HL-60 (cell line): ENCODE data around the gene CTSG.

Source experiments
- CTCF ChIP-seq: IDR thresholded peaks from one replicate; pipeline ENCODE4 v1.5.1; 2011; ENCODE audit warnings: low read length, control low read depth, inconsistent platforms; ENCODE audit not compliant: insufficient read depth
- POLR2AphosphoS5 ChIP-seq: IDR thresholded peaks from 2 replicates; pipeline ENCODE4 v1.6.1; 2012; ENCODE audit warnings: low read depth
- SPI1 ChIP-seq: IDR thresholded peaks from 2 replicates; pipeline ENCODE4 v1.6.1; 2012; ENCODE audit warnings: low read depth, mild to moderate bottlenecking, borderline replicate concordance

GRCh38 chr14:24534286-24534685, 41.8 kb downstream of the CTSG start:
- TF ChIP-seq CTCF (no peak), POLR2AphosphoS5 (no peak), SPI1 (no peak)
